HTERT RPE-1 (cell line): ENCODE results near the gene CHD3.
"Not testable (repeated sequence)": the region's sequence is repeated elsewhere in the genome, so short reads cannot be mapped to it uniquely, and the experiment has no call there.

Experiments used
- in situ Hi-C: fragments of 300-500 bp; cut with MboI; formaldehyde crosslinking; loops from 4 replicates; pipeline ENCODE4 v1.14.3; 2020; ENCODE audit warnings: low sequenced_read_pairs

The CHD3 gene

DNA sequence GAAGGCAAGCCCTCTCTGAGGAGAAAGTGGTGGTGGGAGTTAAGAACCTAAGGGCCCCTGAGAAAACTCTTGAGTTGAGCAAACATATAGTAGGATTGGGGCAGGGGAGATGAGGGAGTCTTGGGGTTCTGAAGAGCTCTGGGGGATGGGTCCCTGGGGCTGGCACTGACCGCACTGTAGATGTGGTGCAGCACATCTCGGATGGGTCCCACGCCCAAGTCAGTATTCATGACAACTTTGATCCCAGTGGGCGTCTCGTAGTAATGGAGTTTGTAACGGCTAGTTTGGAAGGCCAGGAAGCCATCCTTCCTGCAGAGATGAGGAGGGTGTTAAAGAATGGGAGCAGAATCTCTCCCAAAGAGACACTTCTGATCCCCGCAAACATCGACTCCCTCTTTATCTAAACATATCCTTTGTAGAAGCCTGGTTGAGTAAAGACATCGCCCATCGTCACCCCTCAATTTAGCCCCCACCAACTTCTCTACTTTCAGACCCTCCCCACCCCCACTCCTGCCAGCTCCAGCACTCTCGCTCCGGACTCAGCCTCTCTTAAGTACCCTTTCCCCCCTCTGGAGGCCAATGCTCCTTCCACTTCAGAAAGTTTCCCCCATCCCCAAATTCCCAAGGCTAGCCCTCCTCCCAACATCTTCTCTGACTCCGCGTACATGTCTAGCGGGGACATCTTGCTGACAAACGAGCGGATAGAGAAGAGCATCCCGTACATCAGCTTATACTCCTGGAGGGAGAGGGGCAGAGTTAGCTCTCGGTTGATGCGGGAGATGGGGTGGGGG is 42.4 kb downstream of the CHD3 start:
- in situ Hi-C loops, result no loop called here

GRCh38 chr17:7931709-7932482 is 43.3 kb downstream of the CHD3 start, which contains the start of the genes CNTROB and TRAPPC1:
Gene CNTROB (plus strand): TSS chr17:7932206. CDS start chr17:7933080, 874 bp downstream.
Gene TRAPPC1 (minus strand): TSS chr17:7931946. CDS start chr17:7931829, 117 bp downstream.
- in situ Hi-C loops, result no loop called here

DNA sequence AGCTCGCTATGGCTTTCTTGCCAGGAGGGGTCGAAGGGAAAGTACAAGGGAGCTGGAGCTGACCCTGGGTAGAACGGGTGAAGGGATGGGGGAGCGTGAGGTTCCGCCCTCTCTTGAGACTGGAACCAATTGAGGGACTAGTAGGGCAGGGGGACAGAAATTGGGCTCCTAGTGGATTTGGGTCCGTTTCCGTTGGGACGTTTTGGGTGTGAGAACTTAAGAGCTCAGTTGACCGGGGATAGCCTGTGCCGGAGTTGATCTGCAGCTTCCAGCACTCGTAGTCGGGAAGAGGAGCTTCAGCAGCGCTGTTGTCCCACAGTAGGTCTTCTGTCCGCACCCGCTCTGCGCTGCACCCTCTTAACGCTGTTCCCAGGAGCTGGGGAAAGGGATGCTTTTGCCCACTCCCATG is 43.9 kb downstream of the CHD3 start:
- in situ Hi-C loops, result no loop called here

- in situ Hi-C loops, result no loop called here
Observed at GRCh38 chr17:7932949-7933348, 44.4 kb downstream of the CHD3 start.

DNA sequence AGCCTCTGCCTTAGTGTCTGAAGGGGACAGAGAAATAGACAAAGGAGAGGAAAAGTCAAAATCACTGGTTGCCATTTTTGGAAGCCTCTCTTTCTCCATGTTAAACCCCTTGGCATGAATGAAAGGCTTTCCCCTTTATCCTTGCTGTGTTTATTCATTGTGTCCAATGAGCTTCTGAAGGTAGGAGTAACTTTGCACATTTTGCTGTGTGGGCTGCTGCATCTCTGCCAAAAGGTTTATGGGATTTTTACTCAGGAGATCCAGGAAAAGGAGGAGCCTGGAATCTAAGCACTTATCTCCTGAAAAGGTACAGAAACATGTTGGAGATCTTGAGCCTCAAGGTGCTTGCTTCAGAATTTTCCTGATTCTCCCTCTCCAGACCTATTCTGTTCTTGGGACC is 47.3 kb downstream of the CHD3 start:
- in situ Hi-C loops, result no loop called here

DNA sequence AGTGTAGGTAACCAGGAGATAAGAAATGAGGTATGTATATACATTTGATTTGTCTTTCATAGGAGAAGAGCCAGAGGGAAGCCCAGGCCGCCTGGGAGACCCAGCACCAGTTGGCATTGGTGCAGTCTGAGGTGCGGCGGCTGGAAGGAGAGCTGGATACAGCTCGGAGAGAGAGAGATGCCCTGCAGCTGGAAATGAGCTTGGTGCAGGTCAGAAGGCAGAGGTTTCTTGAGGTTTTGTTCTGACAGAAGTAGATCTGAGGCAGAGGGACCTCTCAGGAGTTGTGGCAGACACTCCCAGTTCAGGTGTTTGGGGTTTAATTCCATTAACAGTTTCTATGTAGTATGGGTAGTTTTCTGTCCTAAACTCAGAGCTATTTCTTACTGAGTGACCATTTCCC is 51.4 kb downstream of the CHD3 start:
- in situ Hi-C loops, result no loop called here

GRCh38 chr17:7940743-7941142 is 52.2 kb downstream of the CHD3 start:
- in situ Hi-C loops, result no loop called here

GRCh38 chr17:7943291-7943690 is 54.7 kb downstream of the CHD3 start:
- in situ Hi-C loops, result no loop called here

DNA sequence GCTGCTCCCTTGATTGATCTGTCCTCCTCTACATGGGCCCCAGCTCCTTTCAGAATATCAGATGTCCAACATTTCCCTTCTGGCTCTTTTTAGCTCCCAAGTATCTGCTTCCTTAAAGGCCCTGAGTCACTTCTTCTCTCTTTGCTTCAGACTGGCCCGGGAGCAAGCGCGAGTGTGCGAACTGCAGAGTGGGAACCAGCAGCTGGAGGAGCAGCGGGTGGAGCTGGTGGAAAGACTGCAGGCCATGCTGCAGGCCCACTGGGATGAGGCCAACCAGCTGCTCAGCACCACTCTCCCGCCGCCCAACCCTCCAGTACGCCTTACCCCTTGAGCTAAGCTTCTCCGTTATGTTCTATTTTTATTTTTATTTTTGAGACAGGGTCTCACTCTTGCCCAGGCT is 55.7 kb downstream of the CHD3 start:
- in situ Hi-C loops, result no loop called here

- in situ Hi-C loops, result no loop called here
Observed at GRCh38 chr17:7945651-7946050, 57.1 kb downstream of the CHD3 start.

DNA sequence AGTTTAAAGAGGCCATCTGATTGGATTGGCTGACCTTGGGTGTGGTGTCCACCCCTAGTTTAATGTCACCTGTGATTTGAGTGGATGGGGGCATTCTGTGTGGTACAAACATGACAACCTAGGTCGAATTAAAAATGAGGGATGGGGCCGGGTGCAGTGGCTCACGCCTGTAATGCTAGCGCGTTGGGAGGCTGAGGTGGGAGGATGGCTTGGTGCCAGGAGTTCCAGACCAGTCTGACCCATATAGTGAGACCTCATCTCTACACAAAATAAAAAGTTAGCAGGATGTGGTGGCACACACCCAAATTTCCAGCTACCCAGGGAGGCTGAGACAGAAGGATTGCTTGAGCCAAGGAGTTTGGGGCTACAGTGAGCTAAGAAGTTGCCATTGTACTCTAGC is 57.9 kb downstream of the CHD3 start:
- in situ Hi-C loops, result no loop called here

- in situ Hi-C loops, result no loop called here
Observed at GRCh38 chr17:7947651-7948050, 59.1 kb downstream of the CHD3 start.

DNA sequence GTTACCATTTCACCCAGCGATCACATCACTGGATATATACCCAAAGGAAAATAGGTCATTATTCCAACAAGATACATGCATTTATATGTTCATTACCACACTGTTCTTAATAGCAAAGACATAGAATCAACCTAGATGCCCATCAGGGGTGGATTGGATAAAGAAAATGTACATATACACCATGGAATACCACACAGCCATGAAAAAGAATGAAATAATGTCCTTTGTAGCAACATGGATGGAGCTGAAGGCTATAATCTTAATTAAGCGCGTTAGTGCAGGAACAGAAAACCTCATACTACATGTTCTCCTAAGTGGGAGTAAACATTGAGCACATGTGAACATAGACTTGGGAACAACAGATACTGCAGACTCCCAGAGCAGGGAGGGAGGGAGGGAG is 62.0 kb downstream of the CHD3 start:
- in situ Hi-C loops, result no loop called here

DNA sequence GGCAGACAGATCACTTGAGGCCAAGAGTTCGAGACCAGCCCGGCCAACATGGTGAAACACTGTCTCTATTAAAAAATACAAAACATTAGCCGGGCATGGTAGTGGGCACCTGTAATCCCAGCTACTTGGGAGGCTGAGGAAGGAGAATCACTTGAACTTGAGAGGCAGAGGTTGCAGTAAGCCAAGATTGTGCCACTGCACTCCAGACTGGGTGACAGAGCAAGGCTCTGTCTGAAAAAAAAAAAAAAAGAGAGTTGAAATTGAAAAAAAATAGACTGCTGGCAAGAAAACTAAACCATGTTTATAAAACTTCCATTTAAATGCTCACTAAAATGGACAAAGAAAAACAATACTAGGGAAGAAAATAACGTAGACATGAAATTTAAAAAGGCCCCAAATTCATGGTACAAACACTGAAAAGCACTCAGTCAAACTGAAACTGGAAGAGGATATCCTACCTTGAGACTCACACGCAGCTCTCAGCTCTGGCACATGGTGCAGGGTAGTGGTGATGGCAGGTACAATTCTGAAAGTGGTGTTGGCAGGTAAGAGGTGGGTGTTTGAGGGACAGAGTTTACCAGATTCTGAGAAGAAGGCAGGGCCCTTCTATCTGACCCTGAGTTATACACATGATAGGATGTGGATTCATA is 62.7 kb downstream of the CHD3 start:
- in situ Hi-C loops, result no loop called here

DNA sequence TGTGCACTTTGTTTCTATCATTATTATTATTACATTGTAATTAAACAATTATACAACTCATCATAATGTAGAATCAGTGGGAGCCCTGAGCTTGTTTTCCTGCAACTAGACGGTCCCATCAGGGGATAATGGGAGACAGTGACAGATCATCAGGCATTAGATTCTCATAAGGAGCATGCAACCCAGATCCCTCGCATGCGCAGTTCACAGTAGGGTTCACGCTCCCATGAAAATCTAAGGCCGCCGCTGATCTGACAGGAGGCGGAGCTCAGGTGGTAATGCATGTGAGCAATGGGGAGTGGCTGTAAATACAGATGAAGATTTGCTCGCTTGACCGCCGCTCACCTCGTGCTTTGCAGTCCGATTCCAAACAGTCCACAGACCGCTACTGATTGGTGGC is 64.7 kb downstream of the CHD3 start:
- in situ Hi-C loops, result not testable (repeated sequence)

- in situ Hi-C loops, result no loop called here
Observed at GRCh38 chr17:7955414-7956227, 67.0 kb downstream of the CHD3 start.

GRCh38 chr17:7956228-7956965 is 67.8 kb downstream of the CHD3 start:
- in situ Hi-C loops, result no loop called here

GRCh38 chr17:7959503-7960253 is 71.1 kb downstream of the CHD3 start:
- in situ Hi-C loops, result no loop called here

GRCh38 chr17:7961421-7961820 is 72.8 kb downstream of the CHD3 start:
- in situ Hi-C loops, result no loop called here
